Inflammatory macrophage treated with lipopolysaccharide for 4 hours (primary cell): Measurements from ENCODE around the gene FNBP1.
A peak's percentile ranks its signal among the peaks of the same experiment; 100 is the strongest.
"Not testable (repeated sequence)": the region's sequence is repeated elsewhere in the genome, so short reads cannot be mapped to it uniquely, and the experiment has no call there.

Source experiments
- DNase-seq: peaks from one replicate; pipeline ENCODE4 v3.0.0-alpha.2; 2020

Gene FNBP1

GRCh38 chr9:130043654-130044623 lies 950 bp upstream of the FNBP1 start:
- DNase-seq = no peak

- no peak for DNase-seq
These were observed 544 bp downstream of the FNBP1 start for GRCh38 chr9:130042406-130042884.

- DNase-seq = no peak
These were observed 1.2 kb downstream of the FNBP1 start for GRCh38 chr9:130041648-130042405.

- DNase-seq = no peak
These were observed 1.9 kb downstream of the FNBP1 start for GRCh38 chr9:130040984-130041647.

GRCh38 chr9:130039528-130040147 lies 3.4 kb downstream of the FNBP1 start:
- DNase-seq = peak; percentile 45

GRCh38 chr9:130036099-130036498 lies 6.9 kb downstream of the FNBP1 start:
- DNase-seq = peak; percentile 79

GRCh38 chr9:130034570-130034969 lies 8.4 kb downstream of the FNBP1 start:
- DNase-seq = peak; percentile 86

- DNase-seq = no peak
These were observed 12.3 kb downstream of the FNBP1 start for GRCh38 chr9:130030651-130031127.

GRCh38 chr9:130029223-130029973 lies 13.6 kb downstream of the FNBP1 start:
- no peak for DNase-seq

- DNase-seq = no peak
These were observed 14.3 kb downstream of the FNBP1 start for GRCh38 chr9:130028493-130029222.

GRCh38 chr9:130027533-130028365 lies 15.2 kb downstream of the FNBP1 start:
- peak; percentile 56 for DNase-seq

GRCh38 chr9:130026583-130027340 lies 16.2 kb downstream of the FNBP1 start:
- DNase-seq = peak; percentile 96

GRCh38 chr9:130024597-130024994 lies 18.4 kb downstream of the FNBP1 start:
- peak; percentile 54 for DNase-seq

- no peak for DNase-seq
These were observed 18.9 kb downstream of the FNBP1 start for GRCh38 chr9:130023994-130024596.

GRCh38 chr9:130023144-130023787 lies 19.7 kb downstream of the FNBP1 start:
- DNase-seq = peak; percentile 13

- DNase-seq = no peak
These were observed 20.3 kb downstream of the FNBP1 start for GRCh38 chr9:130022566-130023143.

- DNase-seq = not testable (repeated sequence)
These were observed 21.1 kb downstream of the FNBP1 start for GRCh38 chr9:130021842-130022241.

- DNase-seq = no peak
These were observed 21.9 kb downstream of the FNBP1 start for GRCh38 chr9:130021123-130021522.
